GM18498 (cell line): ENCODE data around the gene DPH7.
"Not testable (repeated sequence)": the region's sequence is repeated elsewhere in the genome, so short reads cannot be mapped to it uniquely, and the experiment has no call there.

ENCODE experiments used
- ATAC-seq: cut with Tn5 transposase; IDR thresholded peaks from one replicate; pipeline ENCODE4 v1.9.1; 2021; ENCODE audit warnings: mild to moderate bottlenecking, moderate library complexity; ENCODE audit not compliant: unreplicated experiment

DPH7 gene

DNA sequence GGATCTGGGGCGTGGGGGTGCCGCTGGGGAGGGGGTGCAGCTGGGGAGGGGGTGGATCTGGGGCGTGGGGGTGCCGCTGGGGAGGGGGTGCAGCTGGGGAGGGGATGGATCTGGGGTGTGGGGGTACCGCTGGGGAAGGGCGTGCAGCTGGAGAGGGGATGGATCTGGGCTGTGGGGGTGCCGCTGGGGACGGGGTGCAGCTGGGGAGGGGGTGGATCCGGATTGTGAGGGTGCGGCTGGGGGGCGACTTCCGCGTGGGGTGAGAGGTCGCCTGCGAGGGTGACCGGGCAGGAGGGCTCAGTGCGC lies 27.8 kb downstream of the DPH7 start:
- ATAC-seq: not testable (repeated sequence)

DNA sequence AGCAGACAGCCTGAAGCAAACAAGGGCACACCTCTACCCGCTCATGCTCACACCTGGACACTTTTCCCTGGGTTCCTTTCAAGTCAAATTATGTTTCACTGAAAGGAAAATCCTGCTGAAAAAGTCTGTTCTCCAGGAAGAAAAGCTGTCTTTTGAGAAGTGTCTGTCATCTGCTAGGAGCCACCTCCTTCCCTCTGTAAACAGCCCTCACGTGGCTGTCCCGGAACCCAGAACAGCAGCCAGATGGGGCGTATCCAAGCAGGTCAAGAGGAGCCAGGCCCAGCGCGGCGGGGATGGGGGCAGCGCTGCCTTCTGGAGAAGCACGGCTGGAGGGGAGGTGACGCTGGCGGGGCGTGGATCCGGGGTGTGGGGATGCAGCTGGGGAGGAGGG lies 28.5 kb downstream of the DPH7 start, which contains the start of gene PNPLA7:
PNPLA7 (minus strand) TSS at position 172 of the 391 bp plus-strand sequence. CDS start 205 bp downstream, outside the sequence.
- no peak for ATAC-seq

DNA sequence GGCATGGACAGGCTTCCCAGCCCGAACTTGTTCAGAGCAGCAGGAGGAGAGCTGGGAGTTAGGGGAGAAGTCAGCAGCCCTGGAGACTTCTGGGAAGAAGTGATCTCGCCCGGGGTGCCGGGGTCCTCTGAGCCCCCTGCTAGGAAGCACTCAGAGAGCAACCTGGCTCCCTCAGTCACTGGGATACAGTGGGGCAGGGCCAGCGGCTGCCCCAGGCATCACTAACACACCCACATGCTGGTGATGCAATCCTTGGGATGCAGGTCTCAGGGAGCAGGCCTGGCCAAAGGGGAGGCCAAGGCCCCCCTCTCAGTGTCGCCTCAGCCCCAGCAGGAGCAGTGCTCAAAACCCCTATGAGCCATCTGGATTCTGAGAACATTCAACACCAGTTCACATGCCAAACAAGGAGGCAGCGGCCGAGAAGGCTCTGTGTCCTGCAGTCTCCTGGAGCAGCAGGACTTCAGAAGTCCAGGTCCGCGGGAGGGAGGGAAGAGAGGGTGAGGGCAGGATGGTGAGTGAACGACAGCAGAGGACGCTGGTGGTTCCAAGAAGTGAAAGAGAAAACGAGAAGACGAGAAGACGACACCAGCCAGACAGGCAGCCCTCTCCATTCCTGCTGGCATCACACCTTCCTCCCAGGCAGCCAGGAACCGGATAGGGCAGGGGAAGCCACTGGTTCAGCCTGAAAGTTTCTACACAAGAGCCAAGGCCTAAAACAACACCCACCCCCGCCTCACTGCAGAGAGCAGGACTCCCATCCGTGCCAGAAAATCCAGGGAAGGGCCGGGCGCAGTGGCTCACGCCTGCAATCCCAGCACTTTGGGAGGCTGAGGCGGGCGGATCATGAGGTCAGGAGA lies 30.8 kb downstream of the DPH7 start:
- ATAC-seq: no peak

DNA sequence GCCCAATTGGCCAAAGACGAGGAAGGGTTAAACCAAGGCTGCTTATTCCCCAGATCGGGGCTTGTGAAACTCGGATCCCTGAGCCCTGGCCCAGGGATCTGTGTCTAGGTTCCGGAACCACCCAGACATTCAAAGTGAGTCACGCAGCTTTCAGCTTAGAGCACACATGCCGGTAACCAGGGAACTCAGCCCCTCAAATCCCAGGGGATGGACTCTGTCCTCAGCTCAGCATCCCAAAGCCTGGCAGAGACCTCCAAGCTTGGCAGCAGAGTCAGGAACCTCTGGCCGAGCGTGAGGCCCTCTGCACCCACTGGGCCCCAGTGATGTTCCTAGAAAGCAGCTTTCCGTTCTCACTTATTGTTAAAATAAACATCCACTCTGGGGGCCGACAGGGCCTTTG lies 33.6 kb downstream of the DPH7 start:
- no peak for ATAC-seq

DNA sequence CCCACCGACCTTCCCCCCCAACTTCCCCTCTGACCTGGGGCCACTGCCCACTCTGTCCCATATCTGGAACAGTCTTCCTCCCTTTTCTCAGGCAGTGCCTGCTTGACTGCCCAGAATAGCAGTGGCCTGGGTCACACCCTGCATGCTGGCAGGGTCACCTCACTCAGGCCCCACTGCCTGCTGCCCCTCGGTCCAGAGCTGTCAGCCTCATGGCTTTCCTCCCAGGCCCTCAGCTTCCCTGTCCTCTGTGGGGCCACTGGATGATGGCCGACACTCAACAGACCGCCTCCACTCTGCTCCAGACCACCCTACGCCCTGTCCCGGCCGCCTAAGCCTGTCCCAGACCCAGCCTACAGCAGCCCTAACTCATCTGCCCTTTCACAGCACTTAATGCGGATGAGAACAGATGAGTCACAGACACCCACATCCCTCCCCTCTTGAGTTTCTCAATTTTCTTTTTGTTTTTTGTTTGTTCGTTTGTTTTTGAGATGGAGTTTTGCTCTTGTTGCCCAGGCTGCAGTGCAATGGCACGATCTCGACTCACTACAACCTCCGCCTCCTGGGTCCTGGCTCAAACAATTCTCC lies 34.5 kb downstream of the DPH7 start:
- no peak for ATAC-seq

DNA sequence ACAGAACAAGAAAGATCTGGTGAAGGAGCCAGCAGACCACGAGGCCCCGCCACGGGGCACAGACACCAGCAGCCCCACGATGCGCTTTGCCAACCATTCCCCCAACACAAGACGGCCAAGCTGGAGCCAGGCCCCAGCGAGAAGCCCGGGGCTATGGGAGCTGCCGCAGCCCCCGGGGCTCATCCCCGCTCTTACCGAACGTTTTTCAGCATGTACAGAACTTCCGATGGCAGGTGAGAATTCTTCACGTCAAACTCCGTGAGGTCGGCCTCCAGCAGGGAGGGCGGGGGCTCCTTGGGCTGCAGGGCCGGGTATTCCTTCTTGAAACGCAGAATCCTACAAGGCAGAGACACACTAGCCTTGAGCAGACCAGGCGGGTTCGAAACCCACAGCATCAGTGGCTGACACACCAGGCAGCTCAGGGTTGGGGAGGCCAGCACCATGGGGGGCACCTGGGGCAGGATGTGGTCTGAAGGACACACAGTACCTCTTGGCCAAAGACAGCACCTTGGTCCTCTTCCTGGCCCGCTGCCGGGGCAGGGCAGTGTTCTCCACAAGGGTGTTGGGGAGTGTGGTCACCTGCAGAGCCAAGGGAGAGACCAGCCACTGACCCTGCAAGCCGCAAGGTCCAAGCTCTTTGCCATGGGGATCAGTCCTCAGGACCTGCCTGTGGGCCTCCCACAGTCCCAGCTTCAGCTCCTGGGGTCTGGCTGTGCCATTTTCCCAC lies 35.3 kb downstream of the DPH7 start:
- ATAC-seq: no peak

DNA sequence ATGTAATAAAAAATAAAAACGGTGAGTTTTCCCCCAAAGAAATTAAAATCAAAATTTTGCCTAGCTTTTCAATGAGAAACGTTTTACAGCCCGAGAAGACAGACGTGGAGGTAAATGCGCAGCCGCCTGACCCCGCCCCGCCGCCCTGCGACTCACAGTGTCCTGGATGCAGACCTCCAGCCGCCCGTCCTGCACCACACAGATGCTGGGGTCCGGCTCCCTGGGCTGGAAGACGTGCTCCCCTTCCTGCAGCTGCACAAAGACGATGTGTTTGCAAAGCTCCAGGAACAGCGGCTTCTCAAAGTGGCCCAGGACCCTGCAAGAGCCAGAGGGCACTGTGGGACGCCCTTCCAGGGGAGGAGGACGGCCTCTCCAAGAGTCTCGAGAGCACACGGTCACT lies 36.2 kb downstream of the DPH7 start:
- no peak for ATAC-seq

DNA sequence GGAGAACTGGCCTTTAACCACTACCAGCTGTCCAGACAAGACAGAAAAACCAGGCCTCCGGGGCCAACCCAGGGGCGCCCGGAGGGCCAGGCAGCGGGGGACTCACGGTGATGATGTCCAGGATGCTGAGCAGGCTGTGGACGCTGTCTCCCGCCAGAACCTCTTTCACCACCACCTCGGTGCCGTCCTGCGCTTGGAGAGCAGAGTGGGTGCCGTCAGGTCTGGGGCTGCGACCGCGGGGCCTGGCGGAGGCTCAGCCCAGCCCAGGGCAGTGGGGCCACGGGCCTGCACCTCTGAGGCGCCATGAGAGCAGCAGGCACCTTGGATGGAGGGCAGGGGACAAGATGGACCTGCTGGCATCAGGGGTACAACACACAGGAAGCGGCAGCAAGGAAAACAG lies 38.2 kb downstream of the DPH7 start:
- no peak for ATAC-seq

DNA sequence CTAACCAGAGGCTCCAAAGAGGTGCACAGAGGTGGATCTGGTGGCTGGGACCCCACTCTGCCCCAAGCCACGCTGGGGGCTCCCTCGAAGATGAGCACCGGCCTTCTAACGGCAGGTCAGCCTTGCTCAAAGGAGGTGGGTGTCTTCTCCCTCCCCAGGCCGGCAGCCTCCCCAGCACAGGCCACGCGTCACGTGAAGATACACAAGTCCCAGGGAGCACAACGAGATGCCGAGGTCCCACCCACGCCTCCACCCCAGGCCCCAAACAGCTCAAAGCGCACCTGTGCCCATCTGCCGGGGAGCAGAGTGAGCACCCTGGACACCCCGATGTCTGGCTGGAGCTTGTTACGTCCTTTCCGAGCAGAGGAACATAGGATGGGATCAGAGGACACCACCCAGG lies 40.7 kb downstream of the DPH7 start:
- no peak for ATAC-seq

DNA sequence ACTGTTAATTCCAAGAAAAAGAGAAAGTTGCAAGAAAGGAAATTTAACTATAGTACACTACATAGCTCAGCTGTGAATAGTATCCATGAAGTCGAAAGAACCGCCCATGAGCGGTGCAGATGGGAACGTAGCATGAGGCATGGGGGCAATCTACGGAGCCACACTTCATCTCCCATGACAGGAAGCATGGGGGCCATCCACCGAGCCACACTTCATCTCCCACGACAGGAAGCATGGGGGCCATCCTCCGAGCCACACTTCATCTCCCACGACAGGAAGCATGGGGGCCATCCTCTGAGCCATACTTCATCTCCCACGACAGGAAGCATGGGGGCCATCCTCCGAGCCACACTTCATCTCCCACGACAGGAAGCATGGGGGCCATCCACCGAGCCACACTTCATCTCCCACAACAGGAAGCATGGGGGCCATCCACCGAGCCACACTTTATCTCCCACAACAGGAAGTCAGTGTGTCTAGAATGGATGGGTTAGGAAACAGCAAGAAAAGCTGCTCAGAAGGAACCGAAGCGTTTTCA lies 42.1 kb downstream of the DPH7 start:
- ATAC-seq: not testable (repeated sequence)

DNA sequence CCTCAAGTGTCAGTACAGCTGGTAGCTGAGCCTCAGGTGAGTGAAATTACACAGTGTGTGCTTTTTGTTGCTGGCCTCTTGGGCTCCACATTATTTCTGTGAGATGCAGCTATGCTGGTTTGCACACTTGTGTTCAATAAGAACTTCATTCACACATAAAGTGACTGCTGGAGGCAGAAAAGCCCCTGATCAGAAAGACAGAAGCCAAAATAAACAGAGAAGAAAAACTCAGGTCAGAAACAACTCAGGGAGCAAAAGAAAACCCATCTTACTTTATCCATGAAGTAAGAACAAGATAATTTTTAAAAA lies 43.7 kb downstream of the DPH7 start:
- ATAC-seq: no peak

DNA sequence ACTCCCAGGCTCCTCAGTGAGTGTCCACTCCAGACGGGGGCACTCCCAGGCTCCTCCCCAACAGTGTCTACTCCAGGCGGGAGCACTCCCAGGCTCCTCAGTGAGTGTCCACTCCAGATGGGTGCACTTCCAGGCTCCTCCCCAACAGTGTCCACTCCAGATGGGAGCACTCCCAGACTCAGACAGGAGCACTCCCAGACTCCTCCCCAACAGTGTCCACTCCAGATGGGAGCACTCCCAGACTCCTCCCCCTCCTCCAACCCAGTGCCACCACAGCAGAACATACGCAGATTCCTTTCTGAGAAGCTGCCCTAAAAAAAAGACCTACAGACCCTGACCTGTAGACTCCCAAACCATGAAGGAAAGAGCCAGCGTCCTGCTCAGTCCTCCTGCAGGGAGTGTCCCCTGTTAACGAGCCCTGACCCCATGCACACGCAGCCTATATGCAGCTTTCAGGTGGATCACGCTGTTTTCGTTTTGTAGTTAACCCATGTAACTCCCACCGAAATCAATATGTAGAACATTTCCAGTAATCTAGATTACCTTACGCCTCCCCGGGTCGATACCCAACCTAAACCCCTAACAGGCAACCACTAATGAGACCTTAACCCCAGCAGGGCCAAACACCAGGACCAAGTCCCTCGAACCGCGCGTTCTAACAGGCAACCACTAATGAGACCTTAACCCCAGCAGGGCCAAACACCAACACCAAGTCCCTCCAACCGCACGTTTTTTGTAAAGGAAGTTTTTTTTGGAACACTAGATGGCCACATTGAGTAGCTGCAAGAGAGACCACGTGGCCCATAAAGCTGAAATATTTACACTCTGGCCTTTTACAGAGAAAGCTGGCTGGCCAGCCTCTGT lies 44.2 kb downstream of the DPH7 start:
- ATAC-seq: no peak

DNA sequence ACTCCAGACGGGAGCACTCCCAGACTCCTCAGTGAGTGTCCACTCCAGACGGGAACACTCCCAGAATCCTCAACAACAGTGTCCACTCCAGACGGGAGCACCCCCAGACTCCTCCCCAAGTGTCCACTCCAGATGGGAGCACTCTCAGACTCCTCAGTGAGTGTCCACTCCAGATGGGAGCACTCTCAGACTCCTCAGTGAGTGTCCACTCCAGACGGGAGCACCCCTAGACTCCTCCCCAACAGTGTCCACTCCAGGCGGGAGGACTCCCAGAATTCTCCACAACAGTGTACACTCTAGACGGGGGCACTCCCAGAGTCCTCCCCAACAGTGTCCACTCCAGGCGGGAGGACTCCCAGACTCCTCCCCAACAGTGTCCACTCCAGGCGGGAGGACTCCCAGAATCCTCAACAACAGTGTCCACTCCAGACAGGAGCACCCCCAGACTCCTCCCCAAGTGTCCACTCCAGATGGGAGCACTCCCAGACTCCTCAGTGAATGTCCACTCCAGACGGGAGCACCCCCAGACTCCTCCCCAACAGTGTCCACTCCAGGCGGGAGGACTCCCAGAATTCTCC lies 45.7 kb downstream of the DPH7 start:
- ATAC-seq: not testable (repeated sequence)

DNA sequence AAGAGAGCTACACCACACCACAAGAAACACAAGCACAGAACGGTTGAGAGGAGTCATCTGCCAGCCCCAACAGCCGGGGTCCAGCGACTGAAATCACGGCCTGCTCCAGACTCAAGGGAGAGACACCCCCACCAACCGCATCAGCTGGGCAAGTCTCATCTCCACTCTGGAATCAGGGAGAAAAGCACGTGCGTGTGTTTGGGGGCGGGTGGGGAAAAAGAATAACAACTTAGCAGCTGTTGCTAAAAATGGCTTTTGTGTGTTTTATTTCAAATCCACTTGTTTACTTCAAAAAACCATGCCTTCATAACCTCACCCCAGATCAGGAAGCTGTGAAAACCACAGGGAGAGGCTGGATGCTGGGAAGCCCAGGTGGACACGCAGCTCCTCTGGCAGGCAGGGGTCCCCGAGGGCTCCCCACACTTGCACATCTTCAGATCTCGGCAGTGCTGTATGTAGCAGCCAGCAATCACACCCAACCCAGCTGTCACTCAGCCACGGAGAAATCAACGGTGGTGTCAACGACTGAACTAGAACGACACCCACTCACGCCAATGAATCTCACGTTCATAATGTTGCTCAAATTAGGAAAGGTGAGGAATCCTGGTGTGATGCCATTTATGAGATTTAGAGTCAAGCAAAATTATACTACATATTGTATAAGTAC lies 47.5 kb downstream of the DPH7 start:
- no peak for ATAC-seq

DNA sequence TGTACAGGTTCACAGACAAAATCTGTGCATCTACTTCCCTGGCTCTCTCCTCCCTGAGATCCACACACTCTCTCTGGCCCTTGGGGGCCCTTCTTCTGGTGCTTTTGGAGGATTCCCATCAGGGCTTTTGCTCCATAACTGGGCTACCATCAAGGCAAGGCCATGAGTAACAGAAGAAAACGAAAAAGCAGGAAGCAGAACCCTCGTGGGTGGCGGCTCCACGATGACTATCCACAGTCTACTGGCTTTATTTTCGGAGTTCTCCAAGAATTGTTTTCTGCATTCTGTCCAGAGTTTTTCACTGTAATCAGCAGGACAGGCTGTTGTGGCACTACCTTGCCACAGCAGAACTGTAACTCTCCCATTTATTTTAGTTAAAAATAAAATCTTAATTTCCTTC lies 48.4 kb downstream of the DPH7 start:
- no peak for ATAC-seq

DNA sequence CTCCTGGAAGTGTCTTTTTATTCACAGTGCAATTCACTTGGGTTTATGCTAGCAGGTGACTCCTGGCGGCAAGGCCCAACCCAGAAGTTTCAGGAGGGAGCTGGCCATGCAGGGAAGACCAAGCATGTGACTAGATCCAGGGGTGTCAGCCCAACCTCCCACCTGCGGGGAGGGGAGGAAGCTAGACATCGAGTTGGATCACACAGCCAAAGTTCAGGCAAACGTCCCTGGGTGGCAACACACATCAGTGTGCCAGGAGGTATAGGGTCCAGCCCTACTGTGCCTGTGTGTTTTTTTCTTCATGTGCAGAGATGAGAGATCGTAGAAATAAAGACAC lies 53.8 kb downstream of the DPH7 start:
- no peak for ATAC-seq

DNA sequence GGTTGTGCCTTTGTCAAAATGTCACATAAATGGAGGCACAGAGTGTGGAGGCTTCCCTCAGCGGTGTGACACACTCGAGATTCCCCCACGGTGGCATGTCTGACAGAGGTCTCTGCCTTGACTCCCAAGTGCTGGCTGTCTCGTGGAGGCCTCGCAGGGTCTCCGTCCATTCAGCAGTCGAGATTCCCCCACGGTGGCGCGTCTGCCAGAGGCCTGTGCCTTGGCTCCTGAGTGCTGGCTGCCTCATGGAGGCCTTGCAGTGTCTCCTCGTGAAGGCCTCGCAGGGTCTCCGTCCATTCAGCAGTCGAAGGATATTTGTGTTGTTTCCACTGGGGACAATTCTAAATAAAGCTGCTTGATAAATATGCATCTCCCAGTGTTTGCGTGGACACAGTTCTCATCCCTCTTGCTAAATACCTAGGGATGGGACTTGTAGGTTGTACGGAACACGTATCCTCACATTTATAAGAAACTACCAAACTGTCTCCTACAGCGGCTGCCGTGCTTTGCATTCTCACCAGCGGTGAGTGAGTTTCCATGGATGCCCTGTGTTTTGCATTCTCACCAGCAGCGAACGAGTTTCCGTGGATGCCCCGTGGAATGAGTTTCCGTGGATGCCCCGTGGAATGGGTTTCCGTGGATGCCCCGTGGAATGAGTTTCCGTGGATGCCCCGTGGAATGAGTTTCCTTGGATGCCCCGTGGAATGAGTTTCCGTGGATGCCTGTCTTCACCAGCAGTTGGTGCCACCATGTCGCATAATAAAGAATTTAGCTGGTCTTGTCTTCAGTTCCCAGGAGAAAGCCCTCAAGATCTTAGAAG lies 54.4 kb downstream of the DPH7 start:
- no peak for ATAC-seq

DNA sequence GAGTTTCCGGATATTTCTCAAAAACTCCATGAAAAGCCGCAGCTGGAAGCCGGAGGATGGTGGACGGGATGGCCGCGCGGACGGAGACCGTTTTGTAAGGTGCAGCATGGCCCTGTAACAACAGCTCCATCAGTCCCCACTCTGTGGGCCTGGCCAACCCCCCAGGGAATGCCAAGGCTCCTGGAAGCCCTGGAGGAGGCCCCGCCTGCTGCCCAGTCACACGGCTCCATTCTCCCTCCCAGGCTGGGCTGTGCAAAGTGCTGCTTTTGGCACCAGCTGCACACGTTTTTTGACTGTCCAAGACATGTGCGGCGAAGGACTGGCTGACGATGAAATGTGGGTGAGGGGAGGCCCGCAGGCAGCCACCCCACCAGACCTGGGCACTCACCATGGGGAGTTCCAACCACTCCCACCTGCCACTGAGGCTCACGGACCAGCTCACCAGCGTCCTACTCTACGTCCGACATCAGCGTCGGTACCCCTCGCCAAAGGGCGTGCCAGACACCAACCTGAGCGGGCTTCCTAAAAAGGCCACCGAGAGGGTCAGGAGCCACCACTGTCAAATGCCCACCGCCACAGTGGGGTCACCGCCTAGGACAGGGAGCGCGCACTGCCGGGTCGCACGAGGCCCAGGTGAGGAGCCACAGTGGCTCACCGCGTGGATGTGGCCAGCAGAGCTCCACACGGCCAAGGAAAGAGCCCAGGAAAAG lies 55.8 kb downstream of the DPH7 start:
- ATAC-seq: no peak
